ENCODE measurements around the gene AZIN2.

- TF ChIP-seq POLR2A (IDR thresholded peaks at IDR 0.05; ENCODE audit: low read depth) (no peak), EP300 (IDR thresholded peaks at IDR 0.05) (no peak), POLR2AphosphoS5 (IDR thresholded peaks at IDR 0.05) (no peak)
- TF ChIP-seq, protein P1, sequence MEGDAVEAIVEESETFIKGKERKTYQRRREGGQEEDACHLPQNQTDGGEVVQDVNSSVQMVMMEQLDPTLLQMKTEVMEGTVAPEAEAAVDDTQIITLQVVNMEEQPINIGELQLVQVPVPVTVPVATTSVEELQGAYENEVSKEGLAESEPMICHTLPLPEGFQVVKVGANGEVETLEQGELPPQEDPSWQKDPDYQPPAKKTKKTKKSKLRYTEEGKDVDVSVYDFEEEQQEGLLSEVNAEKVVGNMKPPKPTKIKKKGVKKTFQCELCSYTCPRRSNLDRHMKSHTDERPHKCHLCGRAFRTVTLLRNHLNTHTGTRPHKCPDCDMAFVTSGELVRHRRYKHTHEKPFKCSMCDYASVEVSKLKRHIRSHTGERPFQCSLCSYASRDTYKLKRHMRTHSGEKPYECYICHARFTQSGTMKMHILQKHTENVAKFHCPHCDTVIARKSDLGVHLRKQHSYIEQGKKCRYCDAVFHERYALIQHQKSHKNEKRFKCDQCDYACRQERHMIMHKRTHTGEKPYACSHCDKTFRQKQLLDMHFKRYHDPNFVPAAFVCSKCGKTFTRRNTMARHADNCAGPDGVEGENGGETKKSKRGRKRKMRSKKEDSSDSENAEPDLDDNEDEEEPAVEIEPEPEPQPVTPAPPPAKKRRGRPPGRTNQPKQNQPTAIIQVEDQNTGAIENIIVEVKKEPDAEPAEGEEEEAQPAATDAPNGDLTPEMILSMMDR (IDR thresholded peaks at IDR 0.05): no peak
Measured at GRCh38 chr1:33157131-33157530, 76.2 kb downstream of the AZIN2 start.

All from esophagus muscularis mucosa (tissue), 4 donors.